ENCODE results near the gene LAX1.

The LAX1 gene

DNA sequence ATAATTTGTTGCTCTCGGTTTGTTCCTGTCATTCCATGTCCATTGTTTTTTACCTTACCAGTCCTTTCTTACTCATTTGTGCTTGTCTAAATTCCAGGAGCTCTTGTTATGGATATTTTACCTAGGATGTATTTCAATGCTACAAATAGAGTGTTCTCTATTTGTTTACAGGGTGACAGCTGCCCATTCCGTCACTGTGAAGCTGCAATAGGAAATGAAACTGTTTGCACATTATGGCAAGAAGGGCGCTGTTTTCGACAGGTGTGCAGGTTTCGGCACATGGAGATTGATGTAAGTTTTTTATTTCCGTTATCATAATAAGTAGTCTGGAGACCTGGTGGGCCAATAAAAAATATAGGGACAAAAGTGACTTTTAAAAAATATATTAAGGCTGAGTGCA is 53.4 kb downstream of the LAX1 start:
- DNase-seq, result no peak

DNA sequence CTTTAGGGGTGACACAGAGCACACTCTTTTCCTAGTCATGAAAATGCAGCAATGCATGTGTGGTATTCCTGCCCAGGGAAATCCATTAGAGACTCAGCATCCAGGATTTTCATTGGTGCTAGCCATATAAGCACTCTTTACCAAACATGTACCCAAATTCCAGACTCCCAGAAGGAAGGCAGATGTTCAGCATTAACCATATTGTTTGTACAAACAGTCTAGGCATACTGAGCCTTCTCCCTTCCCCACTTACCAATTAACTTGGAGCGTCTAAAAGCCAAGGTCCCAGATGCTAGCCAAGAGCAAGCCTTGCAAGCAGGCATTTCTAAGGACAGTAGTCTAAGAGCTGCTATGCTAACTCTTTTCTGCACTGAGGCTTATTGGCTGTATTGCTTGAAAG is 58.3 kb downstream of the LAX1 start:
- no peak for DNase-seq

Data from activated gamma-delta T cell (primary cell).